Measurements from ENCODE around the gene EXD3. TPM values are rescaled to one million over a fixed set of nuclear protein-coding genes. Genes with fewer than 3 reads are reported as not detected.

EXD3 gene
- total and polyA plus RNA-seq, 2 of the 13 experiments (the other 11 are each of a cell fraction or from before 2014, with no cell fraction given): 2.7 to 4.8 TPM

DNA sequence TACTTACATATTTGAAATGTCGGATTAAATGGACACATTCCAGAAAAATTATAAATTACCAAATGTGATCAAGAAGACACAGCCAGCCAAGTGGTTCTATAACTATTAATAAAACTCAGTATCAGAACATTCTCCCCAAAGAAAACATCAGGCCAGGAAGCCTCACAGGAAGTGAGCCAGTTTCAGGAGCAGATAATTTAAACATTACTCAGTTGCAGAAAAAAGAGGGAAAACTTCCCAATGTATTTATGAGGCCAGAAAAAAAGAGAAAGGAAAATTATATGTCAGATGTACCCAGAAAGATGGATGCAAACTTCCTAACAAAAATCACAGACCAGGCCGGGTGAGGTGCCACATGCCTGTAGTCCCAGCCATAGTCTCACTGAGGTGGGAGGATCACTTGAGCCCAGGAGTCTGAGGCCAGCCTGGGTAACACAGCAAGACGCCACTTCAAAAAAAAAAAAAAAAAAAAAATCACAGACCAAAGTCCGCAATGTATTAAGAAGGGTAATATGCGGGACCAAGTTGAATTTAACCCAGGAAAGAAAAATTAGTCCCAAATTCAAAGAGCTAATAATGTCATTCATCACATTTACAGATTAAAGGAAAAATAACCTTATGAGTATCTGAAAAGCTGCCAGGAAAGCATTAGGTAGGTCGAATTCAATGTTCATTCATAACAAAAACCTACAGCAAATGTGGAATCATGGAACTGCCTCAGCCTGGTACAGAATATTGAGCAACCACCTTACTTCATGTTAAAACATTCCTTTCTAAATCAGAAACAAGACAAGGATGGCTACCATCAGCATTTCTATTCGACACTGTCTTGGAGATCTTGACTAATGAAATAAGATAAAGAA, 83.7 kb downstream of the EXD3 start (continued):
- TF ChIP-seq, protein P1, sequence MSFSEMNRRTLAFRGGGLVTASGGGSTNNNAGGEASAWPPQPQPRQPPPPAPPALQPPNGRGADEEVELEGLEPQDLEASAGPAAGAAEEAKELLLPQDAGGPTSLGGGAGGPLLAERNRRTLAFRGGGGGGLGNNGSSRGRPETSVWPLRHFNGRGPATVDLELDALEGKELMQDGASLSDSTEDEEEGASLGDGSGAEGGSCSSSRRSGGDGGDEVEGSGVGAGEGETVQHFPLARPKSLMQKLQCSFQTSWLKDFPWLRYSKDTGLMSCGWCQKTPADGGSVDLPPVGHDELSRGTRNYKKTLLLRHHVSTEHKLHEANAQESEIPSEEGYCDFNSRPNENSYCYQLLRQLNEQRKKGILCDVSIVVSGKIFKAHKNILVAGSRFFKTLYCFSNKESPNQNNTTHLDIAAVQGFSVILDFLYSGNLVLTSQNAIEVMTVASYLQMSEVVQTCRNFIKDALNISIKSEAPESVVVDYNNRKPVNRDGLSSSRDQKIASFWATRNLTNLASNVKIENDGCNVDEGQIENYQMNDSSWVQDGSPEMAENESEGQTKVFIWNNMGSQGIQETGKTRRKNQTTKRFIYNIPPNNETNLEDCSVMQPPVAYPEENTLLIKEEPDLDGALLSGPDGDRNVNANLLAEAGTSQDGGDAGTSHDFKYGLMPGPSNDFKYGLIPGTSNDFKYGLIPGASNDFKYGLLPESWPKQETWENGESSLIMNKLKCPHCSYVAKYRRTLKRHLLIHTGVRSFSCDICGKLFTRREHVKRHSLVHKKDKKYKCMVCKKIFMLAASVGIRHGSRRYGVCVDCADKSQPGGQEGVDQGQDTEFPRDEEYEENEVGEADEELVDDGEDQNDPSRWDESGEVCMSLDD (CRISPR knock-in tag; IDR thresholded peaks at IDR 0.05; ENCODE audit: borderline replicate concordance): no peak
- TF ChIP-seq, protein P2, sequence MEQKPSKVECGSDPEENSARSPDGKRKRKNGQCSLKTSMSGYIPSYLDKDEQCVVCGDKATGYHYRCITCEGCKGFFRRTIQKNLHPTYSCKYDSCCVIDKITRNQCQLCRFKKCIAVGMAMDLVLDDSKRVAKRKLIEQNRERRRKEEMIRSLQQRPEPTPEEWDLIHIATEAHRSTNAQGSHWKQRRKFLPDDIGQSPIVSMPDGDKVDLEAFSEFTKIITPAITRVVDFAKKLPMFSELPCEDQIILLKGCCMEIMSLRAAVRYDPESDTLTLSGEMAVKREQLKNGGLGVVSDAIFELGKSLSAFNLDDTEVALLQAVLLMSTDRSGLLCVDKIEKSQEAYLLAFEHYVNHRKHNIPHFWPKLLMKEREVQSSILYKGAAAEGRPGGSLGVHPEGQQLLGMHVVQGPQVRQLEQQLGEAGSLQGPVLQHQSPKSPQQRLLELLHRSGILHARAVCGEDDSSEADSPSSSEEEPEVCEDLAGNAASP (CRISPR knock-in tag; IDR thresholded peaks at IDR 0.05; ENCODE audit: borderline replicate concordance): no peak
- TF ChIP-seq ZBTB1 (CRISPR knock-in tag; IDR thresholded peaks at IDR 0.05; ENCODE audit: borderline replicate concordance) (no peak), ZNF644 (CRISPR knock-in tag; IDR thresholded peaks at IDR 0.05; ENCODE audit: low read depth) (no peak), SNRNP70 (IDR thresholded peaks at IDR 0.05; ENCODE audit: low read depth, low read length) (no peak), AHR (CRISPR knock-in tag; IDR thresholded peaks at IDR 0.05) (no peak)

GRCh38 chr9:137336735-137337134, 86.2 kb downstream of the EXD3 start:
- ChIA-PET POLR2A (no interaction called here), CTCF (ENCODE audit: low intra/inter-chr PET ratio, low total read pairs) (no interaction called here)
- BruUV-seq (replicated peaks): no TSS peak
- TF ChIP-seq ISX (CRISPR knock-in tag; conservative IDR thresholded peaks at IDR 0.05): no peak
- no peak for TF ChIP-seq SKIL (CRISPR knock-in tag; IDR thresholded peaks at IDR 0.05; ENCODE audit: borderline replicate concordance)
- TF ChIP-seq KDM6A (CRISPR knock-in tag; IDR thresholded peaks at IDR 0.05; ENCODE audit: low read depth): no peak
- TF ChIP-seq ZNF20 (CRISPR knock-in tag; IDR thresholded peaks at IDR 0.05): no peak
- TF ChIP-seq SALL1 (CRISPR knock-in tag; IDR thresholded peaks at IDR 0.05): no peak
- TF ChIP-seq, protein P3, sequence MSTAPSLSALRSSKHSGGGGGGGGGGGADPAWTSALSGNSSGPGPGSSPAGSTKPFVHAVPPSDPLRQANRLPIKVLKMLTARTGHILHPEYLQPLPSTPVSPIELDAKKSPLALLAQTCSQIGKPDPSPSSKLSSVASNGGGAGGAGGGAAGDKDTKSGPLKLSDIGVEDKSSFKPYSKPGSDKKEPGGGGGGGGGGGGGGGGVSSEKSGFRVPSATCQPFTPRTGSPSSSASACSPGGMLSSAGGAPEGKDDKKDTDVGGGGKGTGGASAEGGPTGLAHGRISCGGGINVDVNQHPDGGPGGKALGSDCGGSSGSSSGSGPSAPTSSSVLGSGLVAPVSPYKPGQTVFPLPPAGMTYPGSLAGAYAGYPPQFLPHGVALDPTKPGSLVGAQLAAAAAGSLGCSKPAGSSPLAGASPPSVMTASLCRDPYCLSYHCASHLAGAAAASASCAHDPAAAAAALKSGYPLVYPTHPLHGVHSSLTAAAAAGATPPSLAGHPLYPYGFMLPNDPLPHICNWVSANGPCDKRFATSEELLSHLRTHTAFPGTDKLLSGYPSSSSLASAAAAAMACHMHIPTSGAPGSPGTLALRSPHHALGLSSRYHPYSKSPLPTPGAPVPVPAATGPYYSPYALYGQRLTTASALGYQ (CRISPR knock-in tag; IDR thresholded peaks at IDR 0.05): no peak
- no peak for TF ChIP-seq ZNF256 (CRISPR knock-in tag; conservative IDR thresholded peaks at IDR 0.05)

More at GRCh38 chr9:137336735-137337134, 86.2 kb downstream of the EXD3 start:
- Histone ChIP-seq H4K20me1 (ENCODE audit: insufficient read depth, low read length) (no peaks in the 10 kb centered on the region), H3K4me3 (replicated peaks in 1 of 3; ENCODE audit: insufficient read depth in 1 of 3, low read depth in 2 of 3, low read length in 3 of 3) (no peak overlapping the region), H3K27me3 (ENCODE audit: control insufficient read depth in 1 of 2, insufficient read depth in 2 of 2, low read length in 2 of 2) (peaks cover 0 to 13% of the 10 kb centered on the region in 2 experiments; a peak in 2 of 5 replicates), H3K4me1 (ENCODE audit: insufficient read depth, low read length) (no peaks in the 10 kb centered on the region), H3K36me3 (replicated peaks in 1 of 2; ENCODE audit: control insufficient read depth in 1 of 2, insufficient read depth in 2 of 2, low read length in 2 of 2) (no peaks in the 10 kb centered on the region), H3K9ac (ENCODE audit: insufficient read depth, low read depth, low read length) (no peak overlapping the region), H3K9me3 (ENCODE audit: low read length) (no peaks in the 10 kb centered on the region), H2AFZ (ENCODE audit: low read length) (no peak overlapping the region), H3K27ac (ENCODE audit: extremely low read length, insufficient read depth, low read length) (no peak overlapping the region), H3K79me2 (ENCODE audit: insufficient read depth, low read length) (no peaks in the 10 kb centered on the region), H3K4me2 (ENCODE audit: low read depth, low read length) (no peak overlapping the region)
- intact Hi-C loops (cut with micrococcal nuclease; ENCODE audit: unreplicated experiment): no loop called here
- FAIRE-seq (no peak), DNase-seq (ENCODE audit: low spot score) (no peak), ATAC-seq (no peak)
- WGBS (ENCODE audit: low lambda C conversion rate): 55% methylated on average over 2 of the region's 2 CpGs
- in situ Hi-C loops (cut with HindIII; ENCODE audit: extremely low pct_ligation_motif_present, low pct_unique_long_range_greater_than_20kb): no loop called here
